ENCODE measurements around the gene KCTD13. TPM values are rescaled to one million over a fixed set of nuclear protein-coding genes. Genes with fewer than 3 reads are reported as not detected.

The KCTD13 gene
- total RNA-seq, 6 donors from 2014 or later: 15.5 to 71.2 (median 24.4) TPM

DNA sequence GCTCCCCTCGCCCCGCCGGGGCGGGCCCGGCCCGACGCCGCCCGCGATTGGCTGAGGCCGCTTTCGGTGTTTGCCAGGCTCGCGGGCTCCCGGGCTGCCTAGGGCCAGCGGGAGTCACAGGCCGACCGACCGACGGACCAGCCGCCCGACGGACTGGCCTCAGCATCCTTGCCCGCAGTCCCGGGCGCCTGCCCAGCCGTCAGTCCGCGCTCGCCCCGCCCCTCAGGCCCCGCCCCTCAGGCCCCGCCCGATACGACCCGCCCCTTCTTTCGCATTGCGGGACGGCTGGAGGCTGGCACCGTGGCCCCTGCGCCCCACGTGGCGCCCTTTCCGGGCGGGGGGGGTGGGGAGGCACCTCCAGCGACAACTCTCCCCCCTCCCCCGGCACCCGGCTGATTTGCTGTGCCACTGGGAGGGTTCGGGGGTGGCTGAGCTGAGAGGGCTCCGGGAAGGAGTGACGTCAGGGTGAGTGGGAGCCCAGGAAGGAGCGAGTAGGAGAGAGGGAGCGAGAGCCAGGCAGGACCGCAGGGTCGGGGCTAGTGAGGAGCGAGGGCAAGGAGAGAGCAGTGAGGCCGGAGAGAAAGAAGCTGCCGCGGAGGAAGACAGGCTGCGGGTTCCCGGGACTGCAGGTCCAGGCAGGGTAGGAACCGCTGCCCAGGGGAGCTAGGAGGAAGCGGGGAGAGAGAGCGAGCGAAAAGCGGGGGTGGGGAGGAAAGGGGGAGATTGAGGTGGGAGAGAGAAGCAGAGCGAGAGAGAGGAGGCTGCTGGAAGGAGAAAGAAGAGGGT, 25.7 kb downstream of the KCTD13 start, which contains the start of gene ASPHD1:
TSS of gene ASPHD1 (plus strand) at position 387 of the 786 bp plus-strand sequence. CDS start 484 bp downstream, outside the sequence.
- Histone ChIP-seq H3K36me3 (no peaks in the 10 kb centered on the region), H3K4me1 (peaks cover 11 to 29% (median 20%) of the 10 kb centered on the region in 4 donors), H3K27me3 (peaks cover 0 to 15% (median 4%) of the 10 kb centered on the region in 4 donors), H3K4me3 (peak within 1 kb of the TSS; percentile 64 to 77 (median 72)), H3K9me3 (no peaks in the 10 kb centered on the region), H3K27ac (peak within 1 kb of the TSS in 1 of 4 donors; percentile 56)
- TF ChIP-seq EP300 (IDR thresholded peaks at IDR 0.05): no peak
- TF ChIP-seq POLR2AphosphoS5 (IDR thresholded peaks at IDR 0.05): peak in 1 of 2 donors; percentile 24
- peak; percentile 67 to 96 for DNase-seq
- peak; percentile 78 to 93 for ATAC-seq (ENCODE audit: low FRiP score in 2 of 2)
- WGBS, 2 donors: 1 to 2% methylated on average over 18 to 40 of the region's 67 CpGs

DNA sequence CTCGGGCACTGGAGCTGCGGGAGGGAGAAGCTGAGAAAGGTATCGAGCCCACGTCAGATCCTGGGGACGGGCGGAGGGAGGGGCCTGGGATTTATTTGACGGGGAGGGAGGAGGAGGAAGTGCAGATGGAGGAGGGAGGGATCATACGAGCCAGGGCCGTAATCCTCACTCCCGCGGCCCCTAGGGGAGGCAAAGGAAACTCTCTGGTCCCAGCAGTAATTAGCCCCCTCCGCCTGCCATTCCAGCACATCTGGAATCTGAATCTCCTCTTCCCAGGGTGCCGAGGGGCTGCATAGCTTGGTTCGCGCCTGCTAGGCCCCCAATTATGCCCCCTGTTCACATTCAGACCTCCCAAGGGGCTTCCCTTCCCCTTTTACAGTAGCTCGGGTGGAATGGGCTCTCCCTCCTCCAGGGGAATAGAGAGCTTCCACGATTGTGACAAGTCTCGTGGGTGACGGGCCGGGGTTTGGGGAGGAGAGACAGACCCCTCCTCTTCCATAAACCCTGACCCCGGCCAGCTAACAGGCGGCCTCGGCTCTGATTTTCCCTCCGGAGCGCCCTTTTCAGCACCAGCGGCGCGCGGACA, 26.4 kb downstream of the KCTD13 start, which contains the start of gene SEZ6L2:
TSS of gene SEZ6L2 (minus strand) at position 35 of the 586 bp plus-strand sequence. CDS start 531 bp downstream, outside the sequence.
- Histone ChIP-seq H3K27ac (peak within 1 kb of the TSS in 1 of 4 donors; percentile 56), H3K27me3 (peaks cover 0 to 15% (median 4%) of the 10 kb centered on the region in 4 donors), H3K4me3 (peak within 1 kb of the TSS; percentile 64 to 77 (median 72)), H3K9me3 (no peaks in the 10 kb centered on the region), H3K4me1 (peaks cover 11 to 29% (median 20%) of the 10 kb centered on the region in 4 donors), H3K36me3 (no peaks in the 10 kb centered on the region)
- peak in 1 of 2 donors; percentile 73 for DNase-seq
- 2% methylated on average over 16 to 20 of the region's 29 CpGs for WGBS, 2 donors
- ATAC-seq (ENCODE audit: low FRiP score in 2 of 2): peak; percentile 53 to 82
- TF ChIP-seq, protein P1, sequence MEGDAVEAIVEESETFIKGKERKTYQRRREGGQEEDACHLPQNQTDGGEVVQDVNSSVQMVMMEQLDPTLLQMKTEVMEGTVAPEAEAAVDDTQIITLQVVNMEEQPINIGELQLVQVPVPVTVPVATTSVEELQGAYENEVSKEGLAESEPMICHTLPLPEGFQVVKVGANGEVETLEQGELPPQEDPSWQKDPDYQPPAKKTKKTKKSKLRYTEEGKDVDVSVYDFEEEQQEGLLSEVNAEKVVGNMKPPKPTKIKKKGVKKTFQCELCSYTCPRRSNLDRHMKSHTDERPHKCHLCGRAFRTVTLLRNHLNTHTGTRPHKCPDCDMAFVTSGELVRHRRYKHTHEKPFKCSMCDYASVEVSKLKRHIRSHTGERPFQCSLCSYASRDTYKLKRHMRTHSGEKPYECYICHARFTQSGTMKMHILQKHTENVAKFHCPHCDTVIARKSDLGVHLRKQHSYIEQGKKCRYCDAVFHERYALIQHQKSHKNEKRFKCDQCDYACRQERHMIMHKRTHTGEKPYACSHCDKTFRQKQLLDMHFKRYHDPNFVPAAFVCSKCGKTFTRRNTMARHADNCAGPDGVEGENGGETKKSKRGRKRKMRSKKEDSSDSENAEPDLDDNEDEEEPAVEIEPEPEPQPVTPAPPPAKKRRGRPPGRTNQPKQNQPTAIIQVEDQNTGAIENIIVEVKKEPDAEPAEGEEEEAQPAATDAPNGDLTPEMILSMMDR (IDR thresholded peaks at IDR 0.05): peak in 3 of 6 experiments; percentile 4 to 29 (median 24)
- no peak for TF ChIP-seq EP300 (IDR thresholded peaks at IDR 0.05)

- H3K9me3 ChIP-seq: no peaks in the 10 kb centered on the region
- ATAC-seq (ENCODE audit: low FRiP score in 2 of 2): peak in 1 of 2 donors; percentile 61
- H3K36me3 ChIP-seq: no peaks in the 10 kb centered on the region
- DNase-seq: peak; percentile 37 to 87
- 1% methylated on average over 16 to 25 of the region's 25 CpGs for WGBS, 2 donors
- H3K4me1 ChIP-seq: peaks cover 11 to 29% (median 20%) of the 10 kb centered on the region in 4 donors
- peak overlapping the region in 1 of 4 donors; percentile 56 for H3K27ac ChIP-seq
- no peak for TF ChIP-seq POLR2AphosphoS5 (IDR thresholded peaks at IDR 0.05)
- TF ChIP-seq, protein P1 (IDR thresholded peaks at IDR 0.05): no peak
- no peak for TF ChIP-seq EP300 (IDR thresholded peaks at IDR 0.05)
- TF ChIP-seq POLR2A (IDR thresholded peaks at IDR 0.05): no peak
- peaks cover 0 to 15% (median 4%) of the 10 kb centered on the region in 4 donors for H3K27me3 ChIP-seq
- H3K4me3 ChIP-seq: peak overlapping the region in 3 of 4 donors; percentile 68 to 77 (median 76)
These were observed 27.1 kb downstream of the KCTD13 start for GRCh38 chr16:29898804-29899515.

DNA sequence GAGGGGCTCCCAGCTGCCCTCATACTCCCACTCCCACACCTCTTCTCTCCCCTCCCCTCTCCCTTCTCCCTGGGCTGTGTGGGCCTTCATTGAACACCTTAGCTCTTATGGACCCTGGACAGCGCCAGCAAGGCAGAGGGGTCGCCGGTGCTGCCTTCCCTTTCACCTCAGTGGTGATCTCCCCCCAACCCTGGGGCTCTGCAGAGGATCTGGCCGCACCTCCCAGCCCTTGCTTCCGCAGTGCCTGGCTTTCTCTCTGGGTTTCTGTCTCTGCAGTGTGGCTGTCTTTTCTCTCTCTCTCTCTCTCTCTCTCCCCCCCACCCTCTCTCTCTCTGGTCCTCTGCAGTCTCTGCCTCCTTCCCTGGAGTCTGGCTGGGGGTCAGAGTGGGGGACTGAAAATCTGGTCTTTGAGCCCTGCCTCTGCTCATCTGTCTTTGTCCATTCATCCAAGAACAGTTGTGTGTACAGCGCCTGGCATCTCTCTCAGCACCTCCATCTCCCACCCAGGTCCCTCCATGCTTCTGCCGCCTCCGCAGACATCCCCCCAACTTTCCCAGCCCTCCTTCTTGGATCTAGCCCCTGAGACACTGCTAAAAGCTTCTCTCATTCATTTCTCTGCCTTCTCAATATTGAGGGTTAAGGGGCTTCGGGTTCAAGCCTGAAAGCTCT, 27.8 kb downstream of the KCTD13 start:
- no peak for DNase-seq
- TF ChIP-seq EP300 (IDR thresholded peaks at IDR 0.05): no peak
- TF ChIP-seq, protein P1 (IDR thresholded peaks at IDR 0.05): no peak
- TF ChIP-seq POLR2AphosphoS5 (IDR thresholded peaks at IDR 0.05): no peak
- no peak for TF ChIP-seq POLR2A (IDR thresholded peaks at IDR 0.05)
- Histone ChIP-seq H3K27me3 (peaks cover 0 to 15% (median 4%) of the 10 kb centered on the region in 4 donors), H3K4me3 (peak overlapping the region in 1 of 4 donors; percentile 76), H3K4me1 (peaks cover 11 to 29% (median 20%) of the 10 kb centered on the region in 4 donors), H3K9me3 (no peaks in the 10 kb centered on the region), H3K36me3 (no peaks in the 10 kb centered on the region), H3K27ac (no peak overlapping the region)
- ATAC-seq (ENCODE audit: low FRiP score in 2 of 2): no peak
- 9 to 16% methylated on average over 9 of the region's 9 CpGs for WGBS, 2 donors
